Ectodermal cell (in vitro differentiated cells): ENCODE measurements around the gene MYO1F.
"Not testable (repeated sequence)": the region's sequence is repeated elsewhere in the genome, so short reads cannot be mapped to it uniquely, and the experiment has no call there.

Experiments used
- H3K27ac ChIP-seq: 2 replicates; pipeline ENCODE4 v1.7.0; 2013; ENCODE audit warnings: mild to moderate bottlenecking, low read depth, low read length; ENCODE audit not compliant: insufficient read depth, poor library complexity, severe bottlenecking
- H3K27me3 ChIP-seq: 2 replicates; pipeline ENCODE4 v1.7.0; 2013; ENCODE audit warnings: mild to moderate bottlenecking, low read length; ENCODE audit not compliant: insufficient read depth, control insufficient read depth, poor library complexity, severe bottlenecking
- H3K36me3 ChIP-seq: one replicate; pipeline ENCODE4 v1.7.0; 2013; ENCODE audit warnings: low read length; ENCODE audit not compliant: control insufficient read depth, insufficient read depth
- H3K4me1 ChIP-seq: one replicate; pipeline ENCODE4 v1.7.0; 2013; ENCODE audit warnings: low read length; ENCODE audit not compliant: control insufficient read depth, insufficient read depth
- H3K4me3 ChIP-seq: 2 replicates; pipeline ENCODE4 v1.7.0; 2013; ENCODE audit warnings: low read depth, low read length, control low read depth; ENCODE audit not compliant: insufficient read depth
- H3K9me3 ChIP-seq: 2 replicates; pipeline ENCODE4 v1.7.0; 2013; ENCODE audit warnings: mild to moderate bottlenecking, low read length, moderate library complexity; ENCODE audit not compliant: control insufficient read depth
- WGBS, 2 experiments: methylation state at CpG; one replicate each; pipeline ENCODE4 v1.1.7; 2013; ENCODE audit warnings: missing lambda C conversion rate in 2 of 2; 5-methylcytosine and 5-hydroxymethylcytosine counted together

Gene MYO1F

DNA sequence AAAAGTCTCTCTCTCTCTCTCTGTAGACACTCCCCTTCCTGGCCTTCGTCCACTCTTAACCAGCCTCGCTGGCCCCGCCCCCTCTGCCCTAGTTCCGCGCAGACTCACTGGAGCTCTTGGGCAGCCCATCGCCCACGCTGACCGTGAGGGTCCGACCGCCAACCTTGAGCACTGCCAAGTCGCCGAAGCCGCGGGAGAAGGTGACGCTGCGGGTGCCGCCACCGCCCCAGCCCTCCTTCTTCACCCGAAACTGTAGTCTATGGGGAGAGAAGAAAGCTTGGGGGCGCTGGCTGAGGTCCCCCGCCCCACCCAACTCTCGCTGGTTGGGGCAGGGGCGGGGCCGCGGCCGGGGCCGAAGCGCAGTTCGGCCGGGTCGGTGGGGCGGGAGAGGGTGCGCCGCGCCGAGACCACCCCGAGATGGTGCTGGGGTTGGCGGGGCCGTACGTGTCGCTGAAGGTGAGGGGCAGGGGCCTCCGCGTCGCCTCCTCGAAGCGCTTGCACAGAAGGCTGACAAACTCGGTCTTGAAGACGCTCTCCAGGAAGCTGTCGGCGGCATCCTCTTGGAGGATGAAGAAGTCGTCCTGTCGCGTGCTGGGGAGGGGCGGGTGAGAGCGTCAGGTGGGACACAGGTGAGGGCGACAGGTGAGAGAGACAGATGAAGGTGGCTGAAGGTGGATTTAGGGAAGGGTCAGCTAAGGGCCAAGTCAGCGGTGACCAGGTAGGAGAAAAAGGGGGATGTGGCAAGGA is 50.7 kb downstream of the MYO1F start:
- no peaks in the 10 kb centered on the region for H3K36me3 ChIP-seq
- H3K27ac ChIP-seq, result peak overlapping the region; percentile 97
- no peaks in the 10 kb centered on the region for H3K27me3 ChIP-seq
- peaks cover 3% of the 10 kb centered on the region for H3K4me1 ChIP-seq
- WGBS, 2 experiments, result 4 to 5% methylated on average over 57 of the region's 57 CpGs
- H3K9me3 ChIP-seq, result no peaks in the 10 kb centered on the region
- peak overlapping the region; percentile 87 for H3K4me3 ChIP-seq

DNA sequence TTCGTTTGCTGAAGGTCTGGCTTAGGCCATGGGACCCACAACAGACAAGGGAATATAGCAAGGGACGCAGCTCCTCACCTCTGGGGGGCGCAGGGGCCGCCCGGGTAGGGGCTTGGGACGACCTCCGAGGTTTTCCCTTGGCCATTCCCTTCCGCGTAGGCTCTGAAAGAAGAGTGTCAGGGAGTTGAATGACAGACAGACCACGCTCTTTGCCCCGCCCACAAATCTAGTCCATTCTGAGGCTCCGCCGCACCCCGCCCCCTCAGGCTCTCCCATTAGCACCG is 51.9 kb downstream of the MYO1F start:
- Histone ChIP-seq H3K36me3 (no peaks in the 10 kb centered on the region), H3K4me1 (peaks cover 3% of the 10 kb centered on the region), H3K9me3 (no peaks in the 10 kb centered on the region), H3K27ac (peak overlapping the region; percentile 51), H3K27me3 (no peaks in the 10 kb centered on the region), H3K4me3 (no peak overlapping the region)
- WGBS, 2 experiments, result 1% methylated on average over 15 of the region's 15 CpGs

DNA sequence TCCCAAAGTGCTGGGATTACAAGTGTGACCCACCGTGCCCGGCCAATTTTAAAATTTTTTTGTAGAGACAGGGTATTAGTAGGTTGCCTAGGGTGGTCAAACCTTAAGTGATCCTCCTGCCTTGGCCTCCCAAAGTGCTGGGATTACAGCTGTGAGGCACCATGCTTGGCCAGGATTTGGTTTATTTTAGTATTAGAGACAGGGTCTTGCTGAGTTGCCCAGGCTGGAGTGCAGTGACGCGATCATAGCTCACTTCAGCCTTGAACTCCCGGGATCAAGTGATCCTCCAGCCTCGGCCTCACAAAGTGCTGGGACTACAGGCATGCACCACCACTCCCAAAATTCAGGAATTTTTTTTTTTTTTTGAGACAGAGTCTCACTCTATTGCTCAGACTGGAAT is 57.9 kb downstream of the MYO1F start:
- Histone ChIP-seq H3K4me1 (no peaks in the 10 kb centered on the region), H3K27me3 (no peaks in the 10 kb centered on the region), H3K36me3 (no peaks in the 10 kb centered on the region), H3K4me3 (no peak overlapping the region), H3K27ac (no peak overlapping the region), H3K9me3 (no peaks in the 10 kb centered on the region)
- 85 to 93% methylated on average over 6 of the region's 6 CpGs for WGBS, 2 experiments

DNA sequence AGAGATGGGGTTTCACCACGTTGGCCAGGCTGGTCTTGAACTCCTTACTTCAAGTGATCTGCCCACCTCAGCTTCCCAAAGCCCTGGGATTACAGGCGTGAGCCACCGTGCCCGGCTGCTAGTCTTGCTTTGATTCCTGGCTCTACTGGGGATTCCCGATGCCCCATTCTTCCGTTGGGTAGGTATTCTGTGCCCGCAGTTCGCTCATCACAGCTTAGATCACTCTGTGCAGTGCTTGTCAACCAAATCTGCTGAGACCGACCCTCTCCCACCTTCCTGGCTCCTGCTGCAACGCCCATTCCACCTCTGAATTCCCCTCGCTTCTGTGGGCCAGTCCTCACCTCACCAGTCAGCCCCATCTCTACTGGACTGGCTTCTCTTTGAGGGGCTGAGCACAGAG is 58.7 kb downstream of the MYO1F start:
- Histone ChIP-seq H3K27me3 (no peaks in the 10 kb centered on the region), H3K9me3 (no peaks in the 10 kb centered on the region), H3K36me3 (no peaks in the 10 kb centered on the region), H3K27ac (no peak overlapping the region), H3K4me1 (no peaks in the 10 kb centered on the region), H3K4me3 (no peak overlapping the region)
- WGBS, 2 experiments, result 85 to 90% methylated on average over 11 of the region's 11 CpGs

GRCh38 chr19:8517551-8518442 is 59.4 kb downstream of the MYO1F start:
- no peaks in the 10 kb centered on the region for H3K9me3 ChIP-seq
- H3K36me3 ChIP-seq, result no peaks in the 10 kb centered on the region
- no peak overlapping the region for H3K4me3 ChIP-seq
- H3K4me1 ChIP-seq, result peaks cover 7% of the 10 kb centered on the region
- 82 to 84% methylated on average over 10 of the region's 10 CpGs for WGBS, 2 experiments
- no peaks in the 10 kb centered on the region for H3K27me3 ChIP-seq
- H3K27ac ChIP-seq, result no peak overlapping the region

- H3K4me3 ChIP-seq, result no peak overlapping the region
- 94 to 95% methylated on average over 11 of the region's 11 CpGs for WGBS, 2 experiments
These were observed 61.9 kb downstream of the MYO1F start for GRCh38 chr19:8515317-8515716.

DNA sequence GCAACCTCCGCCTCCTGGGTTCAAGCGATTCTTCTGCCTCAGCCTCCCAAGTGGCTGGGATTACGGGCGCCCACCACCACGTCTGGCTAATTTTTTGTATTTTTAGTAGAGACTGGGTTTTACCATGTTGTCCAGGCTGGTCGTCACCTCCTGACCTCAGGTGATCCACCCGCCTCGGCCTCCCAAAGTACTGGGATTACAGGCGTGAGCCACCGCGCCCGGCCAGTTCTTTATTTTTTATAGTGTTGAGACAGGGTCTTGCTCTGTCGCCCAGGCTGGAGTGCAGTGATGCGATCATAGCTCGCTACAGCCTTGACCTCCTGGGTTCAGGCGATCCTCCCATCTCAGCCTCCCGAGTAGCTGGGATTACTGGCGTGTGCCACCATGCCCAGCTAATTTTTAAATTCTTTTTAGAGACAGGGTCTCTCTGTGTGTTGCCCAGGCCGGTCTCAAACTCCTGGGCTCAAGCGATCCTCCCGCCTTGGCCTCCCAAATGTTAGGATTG is 62.7 kb downstream of the MYO1F start:
- H3K9me3 ChIP-seq, H3K4me1 ChIP-seq, H3K36me3 ChIP-seq, H3K27me3 ChIP-seq: not testable (repeated sequence)
- peak overlapping the region; percentile 20 for H3K27ac ChIP-seq
- 88 to 91% methylated on average over 21 of the region's 21 CpGs for WGBS, 2 experiments
- H3K4me3 ChIP-seq, result peak overlapping the region; percentile 71

More at GRCh38 chr19:8515317-8515716, 61.9 kb downstream of the MYO1F start:
- no peak overlapping the region for H3K27ac ChIP-seq
- peaks cover 9% of the 10 kb centered on the region for H3K4me1 ChIP-seq
- peaks cover 6% of the 10 kb centered on the region for H3K36me3 ChIP-seq
- H3K9me3 ChIP-seq, result no peaks in the 10 kb centered on the region
- no peaks in the 10 kb centered on the region for H3K27me3 ChIP-seq

- Histone ChIP-seq H3K36me3 (peaks cover 6% of the 10 kb centered on the region), H3K27me3 (no peaks in the 10 kb centered on the region), H3K27ac (peak within 1 kb of the TSS; percentile 83), H3K9me3 (no peaks in the 10 kb centered on the region), H3K4me3 (peak within 1 kb of the TSS; percentile 71), H3K4me1 (peaks cover 9% of the 10 kb centered on the region)
- WGBS, 2 experiments, result 5 to 6% methylated on average over 70 of the region's 70 CpGs
These were observed 63.3 kb downstream of the MYO1F start, which contains the start of gene ZNF414 for GRCh38 chr19:8513687-8514504. Gene ZNF414 (minus strand): TSS chr19:8514167. CDS start chr19:8514046, 121 bp downstream.

DNA sequence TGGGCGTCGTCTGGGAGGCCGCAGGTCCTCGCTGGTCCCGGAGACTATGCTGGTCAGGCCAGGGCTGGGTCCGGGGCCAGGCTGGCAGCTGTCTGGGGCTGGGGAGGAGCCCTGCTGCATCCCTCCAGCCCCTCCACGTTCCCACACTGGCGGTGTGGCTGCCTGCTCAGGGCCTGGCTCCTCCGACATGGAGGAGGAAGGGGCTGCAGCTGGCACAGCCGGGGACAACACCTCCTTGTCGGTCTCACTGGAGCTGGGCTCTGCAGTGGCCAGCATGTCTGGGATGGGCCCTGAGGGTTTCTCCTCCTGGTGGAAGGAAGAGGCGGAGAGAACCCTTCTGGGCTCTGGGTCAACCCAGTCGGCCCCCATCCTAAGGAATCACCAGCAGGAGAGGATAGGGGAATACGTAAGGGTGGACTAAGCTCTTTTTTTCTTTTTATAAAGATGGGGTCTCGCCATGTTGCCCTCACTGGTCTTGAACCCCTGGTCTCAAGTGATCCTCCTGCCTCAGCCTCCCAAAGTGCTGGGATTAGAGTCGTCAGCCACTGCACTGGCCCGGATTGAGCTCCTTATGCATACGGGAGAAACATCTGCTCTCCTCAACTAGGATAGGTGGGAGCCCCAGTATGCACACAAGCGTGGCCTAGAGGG is 64.1 kb downstream of the MYO1F start:
- H3K9me3 ChIP-seq, result no peaks in the 10 kb centered on the region
- H3K27ac ChIP-seq, result peak overlapping the region; percentile 83
- peaks cover 9% of the 10 kb centered on the region for H3K4me1 ChIP-seq
- peak overlapping the region; percentile 71 for H3K4me3 ChIP-seq
- peaks cover 6% of the 10 kb centered on the region for H3K36me3 ChIP-seq
- no peaks in the 10 kb centered on the region for H3K27me3 ChIP-seq
- 72 to 73% methylated on average over 19 of the region's 19 CpGs for WGBS, 2 experiments
